ENCODE data around the gene RNF103. TPM values are rescaled to one million over a fixed set of nuclear protein-coding genes. Genes with fewer than 3 reads are reported as not detected.

Gene RNF103
- total RNA-seq, 4 donors from 2014 or later: 33.2 to 55.5 (median 51.8) TPM

- no peak overlapping the region for H3K4me3 ChIP-seq
- no peaks in the 10 kb centered on the region for H3K36me3 ChIP-seq
- intact Hi-C loops (cut with DNase I; ENCODE audit: low total_unique reads): no loop called here
- no peaks in the 10 kb centered on the region for H3K9me3 ChIP-seq
- TF ChIP-seq CTCF (IDR thresholded peaks at IDR 0.05) (no peak), POLR2A (IDR thresholded peaks at IDR 0.05) (no peak)
- no peaks in the 10 kb centered on the region for H3K27me3 ChIP-seq
- no peak overlapping the region for H3K27ac ChIP-seq
- no peak for DNase-seq
- H3K4me1 ChIP-seq: peaks cover 0 to 2% of the 10 kb centered on the region in 2 donors
Measured at GRCh38 chr2:86610871-86611270, 12.8 kb downstream of the RNF103 start.

GRCh38 chr2:86608832-86609410 lies 14.7 kb downstream of the RNF103 start:
- DNase-seq: no peak
- Histone ChIP-seq H3K27ac (no peak overlapping the region), H3K27me3 (no peaks in the 10 kb centered on the region), H3K9me3 (no peaks in the 10 kb centered on the region), H3K4me1 (peaks cover 0 to 2% of the 10 kb centered on the region in 2 donors), H3K4me3 (no peak overlapping the region), H3K36me3 (no peaks in the 10 kb centered on the region)
- intact Hi-C loops (cut with DNase I; ENCODE audit: low total_unique reads): no loop called here
- no peak for TF ChIP-seq POLR2A (IDR thresholded peaks at IDR 0.05)
- no peak for TF ChIP-seq CTCF (IDR thresholded peaks at IDR 0.05)

GRCh38 chr2:86603905-86604304 lies 19.8 kb downstream of the RNF103 start:
- Histone ChIP-seq H3K27me3 (no peaks in the 10 kb centered on the region), H3K4me1 (no peaks in the 10 kb centered on the region), H3K4me3 (no peak overlapping the region), H3K9me3 (no peaks in the 10 kb centered on the region), H3K36me3 (no peaks in the 10 kb centered on the region), H3K27ac (no peak overlapping the region)
- TF ChIP-seq POLR2A (IDR thresholded peaks at IDR 0.05): no peak
- no peak for TF ChIP-seq CTCF (IDR thresholded peaks at IDR 0.05)
- DNase-seq: no peak
- intact Hi-C loops (cut with DNase I; ENCODE audit: low total_unique reads): no loop called here

GRCh38 chr2:86598966-86599365 lies 24.7 kb downstream of the RNF103 start:
- H3K4me1 ChIP-seq: no peaks in the 10 kb centered on the region
- no peak for TF ChIP-seq POLR2A (IDR thresholded peaks at IDR 0.05)
- no peak for TF ChIP-seq CTCF (IDR thresholded peaks at IDR 0.05)
- H3K9me3 ChIP-seq: no peaks in the 10 kb centered on the region
- no peak for DNase-seq
- no peaks in the 10 kb centered on the region for H3K27me3 ChIP-seq
- H3K27ac ChIP-seq: peak overlapping the region in 1 of 2 donors; percentile 9
- intact Hi-C loops (cut with DNase I; ENCODE audit: low total_unique reads): no loop called here
- H3K36me3 ChIP-seq: no peaks in the 10 kb centered on the region
- H3K4me3 ChIP-seq: no peak overlapping the region

- no peak for DNase-seq
- H3K4me3 ChIP-seq: no peak overlapping the region
- H3K9me3 ChIP-seq: no peaks in the 10 kb centered on the region
- no peaks in the 10 kb centered on the region for H3K36me3 ChIP-seq
- H3K27ac ChIP-seq: peak overlapping the region; percentile 14 to 47
- no peaks in the 10 kb centered on the region for H3K27me3 ChIP-seq
- intact Hi-C loops (cut with DNase I; ENCODE audit: low total_unique reads): no loop called here
- H3K4me1 ChIP-seq: peaks cover 0 to 3% of the 10 kb centered on the region in 2 donors
- TF ChIP-seq POLR2A (IDR thresholded peaks at IDR 0.05) (no peak), CTCF (IDR thresholded peaks at IDR 0.05) (no peak)
Measured at GRCh38 chr2:86596118-86596517, 27.5 kb downstream of the RNF103 start.

Data from uterus (tissue), 4 donors.